NCI-H1417 treated with DMSO at 0.1 percent for 48 hours (cell line): ENCODE results near the gene RBFA.

Source experiments
- DNase-seq: peaks from one replicate; lab custom pipeline; 2025; lab: John Stamatoyannopoulos, UW

Gene RBFA

DNA sequence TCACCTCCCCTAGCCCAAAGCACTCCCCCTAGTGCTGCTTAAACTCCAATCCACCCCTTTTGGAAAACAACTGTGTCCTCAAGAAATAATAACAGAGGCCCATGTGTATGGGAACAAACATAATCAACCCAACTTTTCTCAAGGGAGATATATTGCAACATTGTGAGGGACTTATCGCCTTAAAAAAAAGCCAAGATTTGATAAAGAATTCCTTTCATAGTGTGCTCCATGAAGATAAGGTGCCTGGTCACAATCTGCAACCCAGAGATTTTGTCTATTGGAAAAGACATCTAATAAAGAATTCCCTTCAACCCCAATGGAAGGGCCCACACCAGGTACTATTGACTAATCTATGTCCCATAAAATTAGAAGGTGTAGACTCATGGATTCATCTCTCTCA, 4.5 kb upstream of the RBFA start:
- no peak for DNase-seq

DNA sequence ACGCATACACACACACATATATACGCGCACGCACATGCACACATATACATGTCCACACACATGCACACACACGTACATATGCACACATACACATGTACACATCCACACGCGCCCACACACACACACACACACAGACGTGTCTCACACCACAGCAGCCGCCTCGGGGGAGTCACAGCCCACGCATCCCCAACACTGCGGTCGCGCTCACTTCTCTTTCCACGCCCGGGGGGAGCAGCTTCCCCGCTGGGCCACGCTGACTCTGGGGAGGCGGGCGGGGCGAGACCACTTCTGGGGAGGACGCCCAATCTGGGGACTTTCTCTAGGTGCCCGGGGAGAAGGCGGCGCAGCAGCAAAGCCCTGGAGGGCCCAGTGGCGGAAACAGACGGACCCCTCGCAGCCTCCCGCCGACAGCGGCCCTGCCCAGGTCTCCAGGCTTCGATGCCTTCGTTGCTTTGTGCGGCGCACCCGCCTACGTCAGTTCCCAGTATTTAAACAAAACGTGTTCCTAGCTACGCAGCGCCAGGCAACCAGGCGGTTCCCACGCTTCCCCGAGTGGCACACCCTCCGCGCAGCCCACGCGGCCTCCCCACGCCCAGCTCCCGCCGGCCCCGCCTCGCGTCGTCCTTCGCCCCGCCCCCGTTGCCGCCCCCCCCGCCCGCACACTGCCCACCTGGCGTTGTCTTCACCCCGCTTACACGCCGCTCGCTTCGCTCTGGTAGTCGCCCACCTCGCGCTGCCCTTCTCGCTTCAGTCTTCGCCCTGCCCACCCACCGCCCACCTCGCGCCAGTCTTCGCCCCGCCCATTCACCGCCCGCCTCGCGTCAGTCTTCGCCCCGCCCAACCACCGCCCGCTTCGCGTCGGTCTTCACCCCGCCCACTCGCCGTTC, 810 bp upstream of the RBFA start:
- DNase-seq: no peak

DNA sequence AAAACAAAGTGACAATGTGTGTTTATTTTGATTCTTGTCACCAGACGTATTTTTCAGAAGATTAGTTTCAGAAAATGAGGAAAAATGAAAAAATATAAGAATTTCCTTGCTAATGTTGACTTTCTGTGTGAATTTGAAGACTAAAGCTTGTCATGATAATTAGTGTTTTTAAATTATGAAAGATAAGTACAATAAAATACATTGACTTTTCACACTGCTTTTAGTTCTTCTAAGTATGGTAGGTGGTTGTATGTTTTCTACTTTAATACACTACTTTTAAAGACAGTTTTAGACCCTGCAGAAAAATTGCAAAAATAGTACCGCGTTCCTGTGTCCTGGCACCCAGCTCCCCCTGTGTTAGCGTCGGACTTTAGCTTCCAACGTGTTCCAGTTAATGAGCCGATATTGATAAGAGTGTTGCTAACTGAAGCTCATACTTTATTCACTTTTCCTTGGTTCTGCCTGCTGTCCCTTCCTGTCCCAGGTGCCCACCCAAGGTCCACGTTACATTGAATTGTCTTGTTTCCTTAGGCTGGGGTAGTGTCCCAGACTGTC, 695 bp downstream of the RBFA start:
- DNase-seq: no peak

DNA sequence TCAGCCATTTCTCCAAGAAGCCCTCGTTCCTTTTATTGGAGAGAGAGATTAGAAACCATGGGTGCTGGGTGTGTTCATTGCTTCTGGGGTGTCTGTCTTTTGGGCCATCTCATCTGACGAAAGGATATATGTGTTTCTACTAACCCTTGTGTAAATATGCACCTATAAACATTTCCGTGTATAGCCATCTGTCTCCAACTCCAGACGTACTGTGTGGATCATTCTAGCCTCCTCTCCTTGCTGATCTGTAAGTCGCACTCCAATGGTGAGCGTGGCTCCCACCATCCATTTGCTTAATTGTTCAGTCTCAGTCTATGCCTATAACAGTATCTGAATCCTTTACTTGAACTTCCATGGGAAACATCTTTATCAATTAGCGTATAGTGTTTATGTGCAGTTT, 1.8 kb downstream of the RBFA start:
- no peak for DNase-seq

DNA sequence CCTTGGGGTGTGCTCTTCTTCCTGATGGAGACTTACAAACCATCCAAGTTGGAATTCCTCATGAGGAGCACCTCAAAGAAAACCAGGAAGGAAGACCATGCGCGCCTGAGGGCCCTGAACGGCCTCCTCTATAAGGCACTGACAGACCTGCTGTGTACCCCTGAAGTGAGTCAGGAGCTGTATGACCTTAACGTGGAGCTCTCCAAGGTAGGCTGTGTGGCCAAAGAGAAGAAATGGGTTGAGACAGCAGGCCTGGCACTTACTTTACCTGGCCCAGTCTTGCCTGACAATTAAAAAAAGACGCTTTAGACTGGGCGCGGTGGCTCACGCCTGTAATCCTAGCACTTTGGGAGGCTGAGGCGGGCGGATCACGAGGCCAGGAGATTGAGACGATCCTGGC, 3.1 kb downstream of the RBFA start:
- no peak for DNase-seq

DNA sequence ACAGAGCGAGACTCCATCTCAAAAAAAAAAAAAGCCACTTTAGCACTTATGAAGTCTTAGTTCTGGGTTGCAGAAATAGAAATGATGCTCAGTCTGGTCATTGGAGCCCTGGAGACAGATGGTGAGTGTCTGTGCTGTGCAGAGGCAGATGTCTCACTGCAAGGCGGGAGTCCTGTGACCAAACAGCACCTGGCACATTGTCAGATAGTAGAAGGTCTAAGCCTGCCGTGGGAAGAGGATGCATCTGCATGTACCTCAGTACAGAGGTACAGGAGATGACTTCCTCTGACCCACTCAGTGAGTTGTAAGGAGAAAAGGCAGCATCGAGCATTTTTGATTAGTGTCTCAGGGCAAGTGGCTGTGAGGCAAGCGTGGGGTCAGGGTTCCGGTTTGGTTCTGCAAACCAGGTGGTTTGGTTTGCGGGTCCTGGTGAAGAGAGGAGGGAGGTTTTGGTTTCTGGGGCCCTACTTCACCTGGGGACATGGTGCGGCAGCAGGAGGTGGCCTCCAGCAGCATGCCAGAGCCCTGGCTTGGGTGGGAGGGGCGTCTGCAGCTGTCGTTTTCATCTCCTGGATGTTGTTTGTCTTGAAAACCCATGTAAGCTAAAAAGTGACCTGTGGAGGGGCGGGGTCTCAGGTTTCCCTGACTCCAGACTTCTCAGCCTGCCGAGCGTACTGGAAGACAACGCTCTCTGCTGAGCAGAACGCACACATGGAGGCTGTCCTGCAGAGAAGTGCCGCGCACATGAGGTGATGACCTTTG, 3.8 kb downstream of the RBFA start:
- no peak for DNase-seq

DNA sequence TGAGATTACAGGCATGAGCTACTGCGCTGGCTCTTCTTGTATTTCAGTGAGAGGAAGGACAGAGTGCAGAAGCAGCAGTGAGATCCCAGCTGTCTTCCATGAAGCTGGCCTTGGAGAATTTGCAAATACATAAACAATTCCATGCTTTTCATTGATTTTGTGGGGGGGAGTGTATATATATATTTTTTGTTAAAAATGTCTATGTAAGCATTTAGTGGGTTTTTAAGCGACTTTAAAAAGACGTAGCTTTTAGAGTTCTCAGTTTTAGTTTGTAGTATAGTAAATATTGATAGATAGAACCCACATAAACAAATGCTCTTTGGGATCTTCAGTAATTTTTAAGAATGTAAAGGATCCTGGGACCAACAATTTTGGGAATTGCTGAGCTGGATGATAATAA, 6.3 kb downstream of the RBFA start:
- DNase-seq: no peak

DNA sequence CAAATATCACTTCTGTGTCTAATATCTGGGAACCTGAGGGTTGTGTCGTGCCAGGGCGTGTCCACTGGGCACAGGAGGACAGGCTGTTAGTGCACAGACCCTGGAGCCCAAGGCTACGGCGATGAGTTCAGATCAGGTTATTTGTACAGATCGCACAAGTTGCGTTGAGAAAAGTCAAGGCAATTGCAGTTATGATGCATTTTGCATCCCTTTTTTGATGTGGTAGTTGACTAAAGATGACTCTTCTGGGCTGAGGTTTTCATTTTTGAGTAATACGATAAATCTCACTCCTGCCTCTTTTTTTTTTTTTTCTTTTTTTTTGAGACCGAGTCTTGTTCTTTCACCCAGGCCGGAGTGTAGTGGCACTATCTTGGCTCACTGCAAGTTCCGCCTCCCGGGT, 7.2 kb downstream of the RBFA start:
- DNase-seq: no peak

DNA sequence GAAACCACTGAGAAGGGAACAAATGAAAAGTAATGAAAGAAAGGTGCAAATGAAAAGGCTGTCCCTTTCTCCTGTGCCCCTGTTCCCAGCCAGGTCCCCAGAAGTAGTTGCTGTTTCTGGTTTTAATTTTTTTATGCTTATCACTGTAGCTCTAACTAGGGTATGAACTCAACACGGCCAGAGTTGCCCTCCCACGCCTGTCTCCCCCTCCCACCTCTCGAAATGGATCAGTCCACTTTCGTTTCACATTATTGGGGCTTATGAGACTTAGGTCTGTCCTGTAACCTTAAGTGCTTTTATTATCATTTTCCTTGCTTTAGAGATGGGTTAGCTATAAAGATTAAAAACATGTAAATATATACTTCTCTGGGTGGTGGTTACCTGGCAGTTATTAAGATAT, 8.6 kb downstream of the RBFA start:
- no peak for DNase-seq

DNA sequence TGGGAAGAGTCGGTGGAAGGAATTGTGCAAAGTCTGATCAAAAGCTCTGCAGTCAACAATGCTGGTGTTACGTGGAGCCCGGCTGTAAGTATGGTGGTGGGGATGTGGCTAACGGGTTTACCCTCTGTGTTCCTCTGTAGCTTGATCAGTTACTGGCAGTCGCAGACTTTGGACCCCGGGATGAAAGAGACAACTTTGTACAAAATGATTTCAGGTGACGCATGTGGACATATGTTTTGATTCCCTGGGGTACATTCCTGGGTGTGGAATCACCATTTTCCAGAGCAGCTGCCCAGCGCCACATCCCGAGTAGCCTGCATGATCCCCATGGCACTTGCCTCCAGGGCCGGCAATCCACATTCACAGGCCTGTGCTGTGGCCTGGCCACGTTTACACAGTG, 9.8 kb downstream of the RBFA start:
- no peak for DNase-seq

DNA sequence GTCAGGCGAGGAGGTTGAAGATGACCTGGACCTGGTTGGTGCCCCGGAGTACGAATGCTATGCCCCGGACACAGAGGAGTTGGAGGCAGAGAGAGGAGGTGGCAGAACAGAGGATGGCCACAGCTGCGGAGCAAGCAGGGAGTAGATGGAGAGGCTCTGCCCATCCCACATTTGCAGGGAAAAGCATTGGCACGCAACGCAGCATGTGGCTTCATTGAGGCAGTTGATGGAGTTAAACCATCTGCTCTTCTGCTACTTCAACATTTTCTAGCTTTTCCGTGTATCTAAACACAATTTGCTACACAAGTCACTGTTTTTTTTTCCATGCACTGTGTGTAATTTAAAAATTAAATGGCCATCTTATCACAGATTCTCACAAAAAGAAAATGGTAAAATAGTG, 11.8 kb downstream of the RBFA start:
- no peak for DNase-seq

DNA sequence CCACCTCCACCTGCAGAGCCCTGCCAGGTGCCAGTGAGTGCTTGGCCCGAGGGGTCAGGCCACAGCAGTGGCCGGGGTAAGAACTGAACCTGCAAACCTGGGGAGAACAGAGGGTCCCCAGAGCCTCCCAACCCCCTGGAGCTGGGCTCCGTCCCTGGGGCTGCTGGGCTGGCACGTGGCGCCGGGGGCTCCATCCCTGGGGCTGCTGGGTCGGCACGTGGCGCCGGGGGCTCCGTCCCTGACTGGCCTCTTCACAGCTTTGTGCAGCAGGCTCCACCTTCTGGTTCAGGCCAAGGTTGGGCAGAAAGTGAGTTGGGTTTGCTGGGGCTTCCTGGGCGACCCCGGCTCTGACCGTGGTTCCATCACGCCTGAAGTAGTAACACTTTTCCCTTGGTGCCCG, 12.2 kb downstream of the RBFA start:
- no peak for DNase-seq

DNA sequence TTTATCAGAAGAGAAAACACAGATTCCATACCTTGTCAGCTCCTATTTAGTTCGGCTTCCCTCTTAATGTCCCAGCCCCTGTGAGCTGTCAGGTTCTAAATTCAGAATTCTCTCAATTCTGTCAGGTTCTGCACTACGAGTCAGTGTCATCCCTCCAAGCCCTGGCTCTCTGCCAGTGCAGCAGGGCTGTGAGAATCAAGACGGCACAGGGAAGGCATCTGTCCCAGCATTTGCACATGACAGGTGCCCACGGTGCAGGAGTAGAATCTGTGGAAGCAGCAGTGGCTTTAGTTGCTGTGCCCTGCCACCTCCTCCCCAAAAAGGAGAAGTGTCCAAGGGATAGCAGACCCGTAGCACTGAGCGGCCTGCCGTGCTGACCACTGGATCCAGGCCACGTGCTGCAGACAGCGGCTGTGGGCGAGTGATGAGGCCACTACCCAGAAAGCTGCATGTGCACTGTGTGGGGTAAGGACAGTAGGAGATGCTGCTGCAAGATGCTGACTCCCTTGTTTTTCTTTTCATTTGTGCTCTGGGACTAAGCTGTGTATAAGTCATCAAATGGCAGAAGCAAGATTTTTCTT, 12.8 kb downstream of the RBFA start:
- DNase-seq: no peak

DNA sequence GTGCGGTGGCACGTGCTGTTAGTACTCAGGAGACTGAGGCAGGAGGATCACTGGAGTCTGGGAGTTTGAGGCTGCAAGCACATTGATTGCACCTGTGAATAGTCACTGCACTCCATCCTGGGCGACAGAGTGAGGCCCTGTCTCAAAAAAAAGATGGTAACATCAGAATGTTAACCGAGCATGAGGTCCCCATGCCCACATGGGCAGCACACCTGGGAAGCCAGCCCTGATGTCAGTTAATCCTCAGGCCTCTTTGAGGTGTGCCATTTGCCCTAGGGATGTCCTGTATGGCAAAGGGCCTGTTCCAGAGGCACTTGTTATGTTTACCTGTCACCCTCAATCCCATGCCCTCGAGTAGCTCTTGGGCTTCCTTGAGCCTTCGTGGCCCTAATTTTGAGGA, 16.6 kb downstream of the RBFA start:
- no peak for DNase-seq

DNA sequence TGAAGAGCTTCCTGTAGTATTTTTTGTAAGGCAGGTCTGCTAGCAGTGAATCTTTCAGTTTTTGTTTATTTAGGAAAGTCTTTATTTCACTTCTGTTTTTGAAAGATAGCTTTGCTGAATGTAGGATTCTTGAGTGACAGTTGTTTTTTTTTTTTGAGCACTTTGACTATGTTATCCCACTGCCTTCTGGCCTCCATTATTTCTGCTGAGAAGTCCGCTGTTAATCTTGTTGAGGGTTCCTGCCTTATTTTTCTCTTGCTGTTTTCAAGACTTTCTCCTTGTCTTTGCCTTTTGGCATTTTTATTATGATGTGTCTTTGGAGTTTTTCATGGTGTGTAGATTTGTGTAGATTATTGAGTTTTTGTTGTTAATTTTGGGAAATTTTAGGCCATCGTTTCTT, 21.9 kb downstream of the RBFA start:
- DNase-seq: no peak

DNA sequence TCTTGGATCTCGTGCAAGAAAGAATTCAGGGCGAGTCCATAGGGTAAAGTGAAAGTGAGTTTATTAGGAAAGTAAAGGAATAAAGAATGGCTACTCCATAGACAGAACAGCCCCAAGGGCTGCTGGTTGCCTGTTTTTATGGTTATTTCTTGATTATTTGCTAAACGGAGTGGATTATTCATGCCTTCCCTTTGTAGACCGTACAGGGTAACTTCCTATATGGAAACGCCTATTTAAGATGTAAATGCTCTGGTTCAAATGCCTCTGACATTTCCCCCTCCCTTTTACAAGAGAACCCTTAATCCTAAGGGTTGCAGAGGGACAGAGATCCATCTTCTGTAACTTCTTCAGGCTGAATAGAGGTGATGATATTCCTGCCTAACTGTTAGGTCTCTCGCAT, 25.7 kb downstream of the RBFA start:
- DNase-seq: no peak

DNA sequence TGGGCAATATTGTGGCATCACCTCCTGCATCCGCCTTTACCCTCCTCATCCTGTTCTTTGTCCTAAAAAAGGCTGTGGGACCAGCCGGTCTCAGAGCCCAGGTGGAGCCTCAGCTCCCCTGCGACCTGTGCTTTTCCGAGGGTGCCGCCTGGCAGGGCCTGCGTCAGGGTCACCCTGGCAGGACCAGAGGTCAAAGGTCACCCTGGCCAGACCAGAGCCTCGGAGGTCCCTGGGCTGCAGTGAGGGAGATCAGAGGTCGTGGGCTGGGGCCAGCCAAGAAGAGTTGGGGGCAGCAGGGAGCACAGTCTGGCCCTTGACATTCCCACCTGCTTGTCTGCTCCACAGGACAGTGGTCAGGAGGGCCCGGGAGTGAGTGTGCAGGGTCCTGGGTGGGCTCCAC, 31.5 kb downstream of the RBFA start:
- DNase-seq: no peak

DNA sequence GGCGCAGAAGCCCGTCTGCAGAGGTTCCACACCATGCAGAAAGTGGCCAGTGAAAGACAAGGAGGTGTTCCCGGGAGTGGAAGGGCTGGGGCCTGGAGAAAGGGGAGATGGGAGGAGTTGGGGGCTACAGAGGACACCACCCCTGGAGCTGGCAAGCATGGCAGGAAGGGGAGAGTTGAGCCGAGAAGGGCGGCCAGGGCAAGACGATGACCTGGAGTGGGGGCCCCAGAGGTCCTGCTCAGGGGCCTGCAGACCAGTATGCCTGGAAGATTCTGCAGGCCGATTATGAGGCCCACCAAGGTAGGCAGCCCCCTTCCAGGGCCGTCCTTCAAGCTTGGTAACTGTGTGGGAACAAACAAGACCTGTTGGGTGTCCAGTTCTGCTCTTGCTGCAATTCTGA, 33.1 kb downstream of the RBFA start:
- DNase-seq: no peak

DNA sequence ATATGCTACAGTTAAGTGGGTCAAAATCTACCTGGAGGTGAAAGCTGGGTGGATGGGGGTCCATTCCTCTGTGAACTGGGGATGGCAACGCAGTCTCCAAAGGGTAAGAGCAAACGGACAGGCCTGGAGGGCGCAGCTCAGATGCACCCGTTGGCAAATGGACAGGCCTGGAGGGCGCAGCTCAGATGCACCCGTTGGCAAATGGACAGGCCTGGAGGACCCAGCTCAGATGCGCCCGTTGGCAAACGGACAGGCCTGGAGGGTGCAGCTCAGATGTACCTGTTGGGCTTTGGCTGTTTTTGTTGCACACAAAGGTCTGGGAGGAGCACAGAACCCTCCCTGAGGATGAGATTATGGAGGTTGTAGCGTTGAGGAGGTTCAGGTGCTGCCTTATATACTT, 33.7 kb downstream of the RBFA start:
- DNase-seq: no peak

DNA sequence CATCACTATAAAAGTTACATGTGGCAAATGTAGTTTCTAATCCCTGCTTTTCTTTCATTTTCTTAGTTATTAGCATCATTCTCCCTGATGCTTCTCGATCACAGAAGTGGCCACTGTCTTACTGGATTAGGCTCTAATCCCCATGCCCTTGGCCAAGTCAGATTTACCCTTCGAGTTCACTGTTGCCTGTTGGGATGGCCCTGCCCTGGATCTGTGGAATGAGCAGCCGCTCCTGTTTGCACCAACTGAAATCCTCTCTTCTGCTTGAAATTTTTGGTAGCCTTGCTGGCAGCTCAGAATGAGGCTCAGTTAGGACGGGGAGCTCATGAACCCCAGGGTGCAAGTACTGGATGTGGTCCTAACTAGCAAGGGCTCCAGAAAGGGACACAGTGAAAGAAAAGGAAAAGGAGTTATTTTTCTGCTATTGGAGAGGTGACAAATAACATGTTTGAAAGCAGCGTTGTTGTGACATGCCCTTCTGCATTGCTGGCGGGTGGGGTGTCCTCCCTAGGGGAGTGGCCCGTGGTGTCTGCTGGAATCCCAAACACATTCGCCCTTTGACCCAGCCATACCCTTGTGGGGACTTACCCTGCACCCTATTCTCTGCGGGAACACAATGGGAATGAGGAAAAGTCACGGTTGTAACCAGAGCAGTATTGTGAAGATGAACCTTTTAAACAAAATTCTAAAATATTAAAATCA, 34.5 kb downstream of the RBFA start:
- no peak for DNase-seq

DNA sequence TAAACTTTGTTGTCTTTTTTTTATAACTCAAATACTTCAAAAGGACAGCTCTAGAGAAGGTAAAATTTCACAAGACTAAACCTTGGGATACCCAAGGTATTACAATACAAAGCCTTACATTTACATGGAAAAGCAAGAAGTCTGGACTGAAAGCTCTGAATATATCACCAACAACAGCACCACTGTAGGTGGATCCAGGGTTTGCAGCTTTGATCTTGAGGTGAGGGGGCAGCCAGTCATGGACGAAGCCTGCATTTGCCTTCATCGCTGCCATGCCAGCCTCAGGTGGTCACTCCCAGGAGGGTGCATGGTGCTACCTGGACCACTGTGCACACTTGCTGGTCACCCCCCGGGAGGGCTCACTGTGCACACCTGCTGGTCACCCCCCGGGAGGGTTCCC, 36.6 kb downstream of the RBFA start:
- no peak for DNase-seq

DNA sequence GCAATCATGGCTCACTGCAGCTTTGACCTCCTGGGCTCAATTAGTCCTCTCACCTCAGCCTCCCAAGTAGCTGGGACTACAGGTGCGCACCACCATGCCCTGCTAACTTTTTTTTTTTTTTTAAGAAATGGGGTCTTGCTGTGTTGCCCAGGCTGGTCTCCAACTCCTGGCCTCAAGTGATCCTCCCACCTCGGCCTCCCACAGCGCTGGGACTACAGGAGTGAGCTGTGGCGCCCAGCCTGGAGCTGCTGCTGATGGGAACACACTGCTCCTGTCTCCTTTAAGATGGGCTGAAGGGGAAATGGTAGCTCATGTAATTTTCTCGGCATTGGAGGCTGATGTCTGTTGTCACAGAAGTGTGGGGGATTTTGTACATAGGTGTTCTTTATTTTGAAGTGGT, 39.9 kb downstream of the RBFA start:
- no peak for DNase-seq
